IMR-90 (cell line): ENCODE data around the gene SP140L. TPM values are rescaled to one million over a fixed set of nuclear protein-coding genes. Genes with fewer than 3 reads are reported as not detected.

Source experiments
- ATAC-seq: fragments of 200-7000 bp; cut with Tn5 transposase; 2 replicates; pipeline ENCODE4 v1.9.1; 2020; ENCODE audit warnings: low read depth, mild to moderate bottlenecking, moderate library complexity
- BruUV-seq: library from RNA; stranded (reverse); fragments of 400-500 nt; replicated peaks from 2 replicates; lab custom pipeline; 2021; lab: Mats Ljungman, UMichigan
- CTCF ChIA-PET: fragments of 300-600 bp; formaldehyde crosslinking; extraction: SDS; loops from one replicate; lab custom pipeline; 2021; ENCODE audit warnings: antibody characterized with exemption; lab: Yijun Ruan, JAX
- POLR2A ChIA-PET: fragments of 300-600 bp; sonication (Branson Sonifier 250); formaldehyde crosslinking; loops from one replicate; lab custom pipeline; 2022; ENCODE audit warnings: antibody characterized with exemption; ENCODE audit not compliant: unreplicated experiment; lab: Charles Lee
- DNase-seq: peaks from one replicate; pipeline ENCODE4 v3.0.0; 2013
- H2AFZ ChIP-seq: replicated peaks from 2 replicates; pipeline ENCODE3; 2013; ENCODE audit warnings: low read length, mild to moderate bottlenecking; ENCODE audit not compliant: poor library complexity
- H2AK5ac ChIP-seq: 2 replicates; pipeline ENCODE4 v1.6.1; 2013; ENCODE audit warnings: low read depth, low read length, inconsistent platforms
- H2AK9ac ChIP-seq: replicated peaks from 2 replicates; pipeline ENCODE3; 2013; ENCODE audit warnings: mild to moderate bottlenecking, low read depth, low read length, moderate library complexity; ENCODE audit not compliant: poor library complexity
- H2BK120ac ChIP-seq: 2 replicates; pipeline ENCODE4 v1.6.1; 2013; ENCODE audit warnings: low read depth, low read length, inconsistent platforms
- H2BK15ac ChIP-seq: 3 replicates; pipeline ENCODE4 v1.6.1; 2013; ENCODE audit warnings: low read depth, low read length, inconsistent platforms
- H2BK20ac ChIP-seq: 2 replicates; pipeline ENCODE4 v1.6.1; 2013; ENCODE audit warnings: low read depth, mild to moderate bottlenecking, inconsistent platforms, low read length, moderate library complexity
- H2BK5ac ChIP-seq: 2 replicates; pipeline ENCODE4 v1.6.1; 2013; ENCODE audit warnings: mild to moderate bottlenecking, low read depth, low read length, inconsistent platforms; ENCODE audit not compliant: poor library complexity, severe bottlenecking
- H3K14ac ChIP-seq: replicated peaks from 2 replicates; pipeline ENCODE4 v1.6.1; 2013; ENCODE audit warnings: low read depth, low read length, inconsistent platforms
- H3K18ac ChIP-seq: 2 replicates; pipeline ENCODE4 v1.6.1; 2013; ENCODE audit warnings: low read depth, low read length, control low read depth
- H3K23ac ChIP-seq: 2 replicates; pipeline ENCODE4 v1.6.1; 2013; ENCODE audit warnings: low read depth, low read length, inconsistent platforms
- H3K27ac ChIP-seq: 2 replicates; pipeline ENCODE4 v1.5.1; 2013; ENCODE audit warnings: mild to moderate bottlenecking, control low read depth, low read length; ENCODE audit not compliant: insufficient read depth
- H3K27me3 ChIP-seq: 2 replicates; pipeline ENCODE4 v1.6.1; 2013; ENCODE audit warnings: low read length; ENCODE audit not compliant: control insufficient read depth, insufficient read depth
- H3K36me3 ChIP-seq: 2 replicates; pipeline ENCODE4 v1.6.1; 2013; ENCODE audit warnings: low read length, mixed read lengths; ENCODE audit not compliant: control insufficient read depth, insufficient read depth
- H3K4ac ChIP-seq: 2 replicates; pipeline ENCODE4 v1.6.1; 2013; ENCODE audit warnings: low read depth, low read length, inconsistent platforms
- H3K4me1 ChIP-seq: 2 replicates; pipeline ENCODE4 v1.6.1; 2013; ENCODE audit warnings: low read length, mixed read lengths; ENCODE audit not compliant: control insufficient read depth, insufficient read depth
- H3K4me2 ChIP-seq: 2 replicates; pipeline ENCODE4 v1.6.1; 2013; ENCODE audit warnings: low read depth, mild to moderate bottlenecking, control low read depth, low read length, moderate library complexity
- H3K4me3 ChIP-seq: 2 replicates; pipeline ENCODE4 v1.5.1; 2013; ENCODE audit warnings: low read depth, mild to moderate bottlenecking, control low read depth, low read length, moderate library complexity; ENCODE audit not compliant: insufficient read depth
- H3K56ac ChIP-seq: 2 replicates; pipeline ENCODE4 v1.6.1; 2013; ENCODE audit warnings: low read length, inconsistent platforms; ENCODE audit not compliant: insufficient read depth; ENCODE audit errors: extremely low read depth
- H3K79me1 ChIP-seq, 2 experiments: 2 replicates each; pipeline ENCODE4 v1.6.1; 2013; ENCODE audit warnings: low read length in 2 of 2, inconsistent platforms in 1 of 2, low read depth in 1 of 2
- H3K9ac ChIP-seq: 2 replicates; pipeline ENCODE4 v1.6.1; 2013; ENCODE audit warnings: low read depth, low read length, control low read depth
- H3K9me1 ChIP-seq: 2 replicates; pipeline ENCODE4 v1.6.1; 2013; ENCODE audit warnings: low read length, inconsistent platforms; ENCODE audit not compliant: insufficient read depth
- H3K9me3 ChIP-seq: 2 replicates; pipeline ENCODE4 v1.6.1; 2013; ENCODE audit warnings: low read length; ENCODE audit not compliant: control insufficient read depth, insufficient read depth
- H4K20me1 ChIP-seq: 2 replicates; pipeline ENCODE4 v1.6.1; 2013; ENCODE audit warnings: low read length, inconsistent platforms; ENCODE audit not compliant: insufficient read depth
- H4K5ac ChIP-seq: 2 replicates; pipeline ENCODE4 v1.6.1; 2013; ENCODE audit warnings: mild to moderate bottlenecking, low read depth, low read length, control low read depth
- H4K8ac ChIP-seq, 2 experiments: 2 replicates each; pipeline ENCODE4 v1.6.1; 2013; ENCODE audit warnings: low read depth in 2 of 2, low read length in 2 of 2, control low read depth in 1 of 2, inconsistent platforms in 1 of 2
- H4K91ac ChIP-seq: 2 replicates; pipeline ENCODE4 v1.6.1; 2013; ENCODE audit warnings: low read depth, low read length, inconsistent platforms; ENCODE audit not compliant: insufficient read depth
- BHLHE40 ChIP-seq: fragments of 150-350 bp; IDR thresholded peaks from 2 replicates; pipeline ENCODE4 v1.6.1; 2016; ENCODE audit warnings: mild to moderate bottlenecking, low read depth, low read length
- CEBPB ChIP-seq: IDR thresholded peaks from 2 replicates; pipeline ENCODE4 v1.6.1; 2012; ENCODE audit warnings: low read depth, low read length, improper control_type of control experiment
- CHD1 ChIP-seq: IDR thresholded peaks from 2 replicates; pipeline ENCODE4 v1.6.1; 2012; ENCODE audit warnings: low read depth, low read length, improper control_type of control experiment
- CTCF ChIP-seq: conservative IDR thresholded peaks from 2 replicates; pipeline ENCODE4 v1.5.1; 2012; ENCODE audit warnings: mild to moderate bottlenecking, low read depth, low read length, improper control_type of control experiment
- FOS ChIP-seq: fragments of 150-350 bp; IDR thresholded peaks from 2 replicates; pipeline ENCODE4 v1.6.1; 2016; ENCODE audit warnings: low read depth, low read length
- MAFK ChIP-seq: IDR thresholded peaks from 2 replicates; pipeline ENCODE4 v1.6.1; 2012; ENCODE audit warnings: low read depth, low read length, improper control_type of control experiment
- MAZ ChIP-seq: IDR thresholded peaks from 2 replicates; pipeline ENCODE4 v1.6.1; 2012; ENCODE audit warnings: low read depth, mild to moderate bottlenecking, low read length, improper control_type of control experiment, moderate library complexity, borderline replicate concordance
- MXI1 ChIP-seq: IDR thresholded peaks from 2 replicates; pipeline ENCODE4 v1.6.1; 2012; ENCODE audit warnings: low read depth, mild to moderate bottlenecking, low read length, moderate library complexity, borderline replicate concordance
- NFE2L2 ChIP-seq: fragments of 150-350 bp; IDR thresholded peaks from 2 replicates; pipeline ENCODE4 v1.6.1; 2016; ENCODE audit warnings: low read depth, mild to moderate bottlenecking, low read length
- POLR2A ChIP-seq: IDR thresholded peaks from 2 replicates; pipeline ENCODE4 v1.6.1; 2012; ENCODE audit warnings: mild to moderate bottlenecking, low read depth, low read length
- RAD21 ChIP-seq: IDR thresholded peaks from 2 replicates; pipeline ENCODE4 v1.6.1; 2012; ENCODE audit warnings: low read length, improper control_type of control experiment
- RCOR1 ChIP-seq: IDR thresholded peaks from 2 replicates; pipeline ENCODE4 v1.6.1; 2012; ENCODE audit warnings: mild to moderate bottlenecking, low read length, improper control_type of control experiment; ENCODE audit not compliant: insufficient replicate concordance
- RFX5 ChIP-seq: IDR thresholded peaks from 2 replicates; pipeline ENCODE4 v1.8.0; 2012; ENCODE audit warnings: low read depth, mild to moderate bottlenecking, low read length, moderate library complexity
- SMC3 ChIP-seq: fragments of 150-350 bp; IDR thresholded peaks from 2 replicates; pipeline ENCODE4 v1.6.1; 2016; ENCODE audit warnings: low read depth, mild to moderate bottlenecking, antibody characterized with exemption, low read length, moderate library complexity
- WGBS, 2 experiments: methylation state at CpG; one replicate each; pipeline versions ENCODE4 v1.1.5 to v1.1.7; 2013; ENCODE audit warnings: missing lambda C conversion rate in 2 of 2; ENCODE audit not compliant: insufficient read length in 1 of 2; ENCODE audit errors: extremely low coverage in 2 of 2; 5-methylcytosine and 5-hydroxymethylcytosine counted together
- dilution Hi-C: fragments of 300-500 bp; cut with HindIII; formaldehyde crosslinking; loops from one replicate; pipeline ENCODE4 v1.14.3; 2018; ENCODE audit warnings: low sequenced_read_pairs; ENCODE audit not compliant: unreplicated experiment
- in situ Hi-C: fragments of 300-500 bp; cut with MboI; formaldehyde crosslinking; loops from 3 replicates; pipeline ENCODE4 v1.14.3; 2019; ENCODE audit warnings: low sequenced_read_pairs, inconsistent platforms, mixed read lengths
- intact Hi-C: fragments of 100-400 bp; cut with micrococcal nuclease; formaldehyde crosslinking; loops from 2 replicates; pipeline ENCODE4 v1.10.0; 2022
- polyA plus RNA-seq, 3 experiments: library from polyadenylated mRNA; depleted of rRNA; stranded (reverse); fragments of >200 nt; gene quantifications; 2 replicates each; pipeline ENCODE4 v1.2.3, GENCODE V29; 2012; ENCODE audit warnings: low replicate concordance in 1 of 3
- total RNA-seq: library from RNA; depleted of rRNA; stranded (reverse); fragments of >200 nt; gene quantifications from 2 replicates; pipeline ENCODE4 v1.2.3, GENCODE V29; 2012
- TF ChIP-seq, protein P1 (sequence below): fragments of 150-350 bp; IDR thresholded peaks from 2 replicates; pipeline ENCODE4 v1.6.1; 2017; ENCODE audit warnings: mild to moderate bottlenecking, antibody characterized with exemption, low read length, low read depth
- TF ChIP-seq, protein P2 (sequence below): fragments of 150-350 bp; IDR thresholded peaks from 2 replicates; pipeline ENCODE4 v1.6.1; 2016; ENCODE audit warnings: low read depth, mild to moderate bottlenecking, low read length, moderate library complexity, borderline replicate concordance

SP140L gene
- total and polyA plus RNA-seq, 2 of the 4 experiments (the other 2 are of a cell fraction), result 5.4 to 11.2 TPM

GRCh38 chr2:230328155-230328458 lies 1.1 kb downstream of the SP140L start:
- H3K79me1 ChIP-seq, result peaks cover 19 to 22% of the 10 kb centered on the region in 2 experiments
- H2BK15ac ChIP-seq, result no peak overlapping the region
- peaks cover 6% of the 10 kb centered on the region for H3K4me1 ChIP-seq
- no peaks in the 10 kb centered on the region for H4K20me1 ChIP-seq
- WGBS, 2 experiments, result no CpG with 5 or more reads among the region's 8 CpGs
- peaks cover 2% of the 10 kb centered on the region for H3K36me3 ChIP-seq
- no peak overlapping the region; the same call in 1 of the 2 replicates for H3K4me2 ChIP-seq
- H3K4me3 ChIP-seq, result no peak overlapping the region
- H3K9me1 ChIP-seq, result no peaks in the 10 kb centered on the region
- H2BK20ac ChIP-seq, result no peak overlapping the region
- H2BK120ac ChIP-seq, result no peak overlapping the region
- ATAC-seq (no peak), DNase-seq (no peak)
- BruUV-seq, result no TSS peak
- POLR2A ChIA-PET, result no interaction called here
- no peak overlapping the region for H3K14ac ChIP-seq
- CTCF ChIA-PET, result no interaction called here
- dilution Hi-C loops (no loop called here), intact Hi-C loops (loop anchor here (5.0 kb wide), 1 partner anchor 111 kb away; the partner anchor contains the start of gene SP110), in situ Hi-C loops (no loop called here)
- no peaks in the 10 kb centered on the region for H3K9me3 ChIP-seq
- no peak for TF ChIP-seq MAZ
- TF ChIP-seq MXI1, result no peak
- no peak for TF ChIP-seq BHLHE40
- no peak for TF ChIP-seq SMC3
- TF ChIP-seq, protein P1, sequence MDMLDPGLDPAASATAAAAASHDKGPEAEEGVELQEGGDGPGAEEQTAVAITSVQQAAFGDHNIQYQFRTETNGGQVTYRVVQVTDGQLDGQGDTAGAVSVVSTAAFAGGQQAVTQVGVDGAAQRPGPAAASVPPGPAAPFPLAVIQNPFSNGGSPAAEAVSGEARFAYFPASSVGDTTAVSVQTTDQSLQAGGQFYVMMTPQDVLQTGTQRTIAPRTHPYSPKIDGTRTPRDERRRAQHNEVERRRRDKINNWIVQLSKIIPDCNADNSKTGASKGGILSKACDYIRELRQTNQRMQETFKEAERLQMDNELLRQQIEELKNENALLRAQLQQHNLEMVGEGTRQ, result no peak
- TF ChIP-seq MAFK, result no peak
- TF ChIP-seq POLR2A, result no peak
- no peak for TF ChIP-seq CEBPB
- TF ChIP-seq RFX5, result no peak
- no peak for TF ChIP-seq RAD21
- no peak for TF ChIP-seq CTCF
- TF ChIP-seq NFE2L2, result no peak
- TF ChIP-seq RCOR1, result no peak
- TF ChIP-seq, protein P2, sequence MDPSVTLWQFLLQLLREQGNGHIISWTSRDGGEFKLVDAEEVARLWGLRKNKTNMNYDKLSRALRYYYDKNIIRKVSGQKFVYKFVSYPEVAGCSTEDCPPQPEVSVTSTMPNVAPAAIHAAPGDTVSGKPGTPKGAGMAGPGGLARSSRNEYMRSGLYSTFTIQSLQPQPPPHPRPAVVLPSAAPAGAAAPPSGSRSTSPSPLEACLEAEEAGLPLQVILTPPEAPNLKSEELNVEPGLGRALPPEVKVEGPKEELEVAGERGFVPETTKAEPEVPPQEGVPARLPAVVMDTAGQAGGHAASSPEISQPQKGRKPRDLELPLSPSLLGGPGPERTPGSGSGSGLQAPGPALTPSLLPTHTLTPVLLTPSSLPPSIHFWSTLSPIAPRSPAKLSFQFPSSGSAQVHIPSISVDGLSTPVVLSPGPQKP, result no peak
- TF ChIP-seq CHD1, result no peak
- TF ChIP-seq FOS, result no peak
- no peak overlapping the region for H3K9ac ChIP-seq
- no peak overlapping the region for H2AK5ac ChIP-seq
- no peak overlapping the region for H3K56ac ChIP-seq
- no peak overlapping the region for H3K18ac ChIP-seq
- H4K5ac ChIP-seq, result no peak overlapping the region
- H2AFZ ChIP-seq, result no peak overlapping the region
- no peak overlapping the region for H4K8ac ChIP-seq
- no peak overlapping the region for H3K4ac ChIP-seq
- no peak overlapping the region for H4K91ac ChIP-seq
- H3K23ac ChIP-seq, result no peak overlapping the region
- H3K27me3 ChIP-seq, result no peaks in the 10 kb centered on the region
- H3K27ac ChIP-seq, result no peak overlapping the region
- no peak overlapping the region for H2AK9ac ChIP-seq
- H2BK5ac ChIP-seq, result no peak overlapping the region
